Activated CD8-positive, alpha-beta T cell treated with anti-CD3 and anti-CD28 coated beads for 36 hours (primary cell): ENCODE measurements around the gene TGFB1. TPM values are rescaled to one million over a fixed set of nuclear protein-coding genes. Genes with fewer than 3 reads are reported as not detected.
"Not testable (repeated sequence)": the region's sequence is repeated elsewhere in the genome, so short reads cannot be mapped to it uniquely, and the experiment has no call there.

Source experiments
- ATAC-seq: fragments of 200-7000 bp; cut with Tn5 transposase; one replicate; pipeline ENCODE4 v1.10.0; 2021; ENCODE audit warnings: mild to moderate bottlenecking, moderate library complexity
- CTCF ChIA-PET: fragments of 350-600 bp; sonication (Branson Sonifier 250); formaldehyde crosslinking; loops from one replicate; lab custom pipeline; 2021; ENCODE audit warnings: antibody characterized with exemption; lab: Charles Lee
- POLR2A ChIA-PET: fragments of 350-600 bp; sonication (Branson Sonifier 250); formaldehyde crosslinking; loops from one replicate; lab custom pipeline; 2021; ENCODE audit warnings: antibody characterized with exemption; lab: Charles Lee
- DNase-seq: peaks from one replicate; pipeline ENCODE4 v3.0.0-alpha.2; 2020
- H3K27ac Mint-ChIP-seq: one replicate; pipeline ENCODE4 v1.8.0; 2021; ENCODE audit warnings: mild to moderate bottlenecking, mixed read lengths
- H3K27me3 Mint-ChIP-seq: one replicate; pipeline ENCODE4 v1.8.0; 2021; ENCODE audit warnings: mixed read lengths
- H3K36me3 Mint-ChIP-seq: one replicate; pipeline ENCODE4 v1.8.0; 2021; ENCODE audit warnings: low read depth, mixed read lengths
- H3K4me1 Mint-ChIP-seq: one replicate; pipeline ENCODE4 v1.8.0; 2021; ENCODE audit warnings: low read depth, mixed read lengths
- H3K4me3 Mint-ChIP-seq: one replicate; pipeline ENCODE4 v1.8.0; 2021; ENCODE audit warnings: mild to moderate bottlenecking, moderate library complexity, mixed read lengths
- H3K9me3 Mint-ChIP-seq: one replicate; pipeline ENCODE4 v1.8.0; 2021; ENCODE audit warnings: mixed read lengths
- intact Hi-C: fragments of 100-400 bp; cut with micrococcal nuclease; formaldehyde crosslinking; loops from one replicate; pipeline ENCODE4 v1.10.0; 2022
- total RNA-seq, 2 experiments: library from RNA; stranded (reverse); gene quantifications; one replicate each; pipeline ENCODE4 v1.2.3, GENCODE V29; 2021
- TF ChIP-seq, protein P1 (sequence below): fragments of 200-600 bp; IDR thresholded peaks from one replicate; pipeline ENCODE4 v1.8.0; 2022; ENCODE audit warnings: antibody characterized with exemption, mild to moderate bottlenecking

TGFB1 gene
- total RNA-seq, 2 experiments from 2014 or later = 112 to 123 TPM

DNA sequence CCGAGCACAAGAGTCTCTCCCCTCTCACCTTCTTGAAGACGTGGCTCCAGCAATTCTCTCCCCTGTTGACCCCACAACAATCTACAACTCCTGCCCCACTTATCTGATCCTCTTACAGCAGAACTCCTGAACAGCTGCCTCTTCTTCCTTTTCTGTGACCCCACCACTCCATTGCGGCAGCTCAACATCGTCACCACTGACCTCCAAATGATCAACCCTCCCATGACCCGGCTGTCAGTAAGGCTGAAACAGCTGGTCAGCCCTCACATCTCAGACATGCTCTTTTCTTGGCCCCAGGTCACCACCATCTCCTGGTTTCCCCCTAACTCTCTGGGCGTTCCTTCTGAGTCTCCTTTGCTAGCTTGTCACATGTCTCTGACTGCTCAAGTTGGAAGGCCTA, 41.6 kb upstream of the TGFB1 start:
- Mint-ChIP-seq H3K36me3 (peaks cover 16% of the 10 kb centered on the region), H3K27ac (peak overlapping the region; percentile 30), H3K9me3 (no peaks in the 10 kb centered on the region), H3K27me3 (no peaks in the 10 kb centered on the region), H3K4me3 (peak overlapping the region; percentile 96), H3K4me1 (peaks cover 30% of the 10 kb centered on the region)
- POLR2A ChIA-PET = interaction anchor here (0.6 to 1.1 kb wide), 2 partner anchors 13 to 87 kb away, joined by 3 read pairs; no protein-coding TSS in a partner anchor
- ATAC-seq (no peak), DNase-seq (no peak)
- TF ChIP-seq, protein P1, sequence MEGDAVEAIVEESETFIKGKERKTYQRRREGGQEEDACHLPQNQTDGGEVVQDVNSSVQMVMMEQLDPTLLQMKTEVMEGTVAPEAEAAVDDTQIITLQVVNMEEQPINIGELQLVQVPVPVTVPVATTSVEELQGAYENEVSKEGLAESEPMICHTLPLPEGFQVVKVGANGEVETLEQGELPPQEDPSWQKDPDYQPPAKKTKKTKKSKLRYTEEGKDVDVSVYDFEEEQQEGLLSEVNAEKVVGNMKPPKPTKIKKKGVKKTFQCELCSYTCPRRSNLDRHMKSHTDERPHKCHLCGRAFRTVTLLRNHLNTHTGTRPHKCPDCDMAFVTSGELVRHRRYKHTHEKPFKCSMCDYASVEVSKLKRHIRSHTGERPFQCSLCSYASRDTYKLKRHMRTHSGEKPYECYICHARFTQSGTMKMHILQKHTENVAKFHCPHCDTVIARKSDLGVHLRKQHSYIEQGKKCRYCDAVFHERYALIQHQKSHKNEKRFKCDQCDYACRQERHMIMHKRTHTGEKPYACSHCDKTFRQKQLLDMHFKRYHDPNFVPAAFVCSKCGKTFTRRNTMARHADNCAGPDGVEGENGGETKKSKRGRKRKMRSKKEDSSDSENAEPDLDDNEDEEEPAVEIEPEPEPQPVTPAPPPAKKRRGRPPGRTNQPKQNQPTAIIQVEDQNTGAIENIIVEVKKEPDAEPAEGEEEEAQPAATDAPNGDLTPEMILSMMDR = no peak
- intact Hi-C loops = loop anchor here (5.0 kb wide), 1 partner anchor 38 kb away; no protein-coding TSS in a partner anchor
- CTCF ChIA-PET = interaction anchor here (0.7 kb wide), 1 partner anchor 44 kb away, joined by 3 read pairs; the partner anchor contains the start of gene DMAC2

DNA sequence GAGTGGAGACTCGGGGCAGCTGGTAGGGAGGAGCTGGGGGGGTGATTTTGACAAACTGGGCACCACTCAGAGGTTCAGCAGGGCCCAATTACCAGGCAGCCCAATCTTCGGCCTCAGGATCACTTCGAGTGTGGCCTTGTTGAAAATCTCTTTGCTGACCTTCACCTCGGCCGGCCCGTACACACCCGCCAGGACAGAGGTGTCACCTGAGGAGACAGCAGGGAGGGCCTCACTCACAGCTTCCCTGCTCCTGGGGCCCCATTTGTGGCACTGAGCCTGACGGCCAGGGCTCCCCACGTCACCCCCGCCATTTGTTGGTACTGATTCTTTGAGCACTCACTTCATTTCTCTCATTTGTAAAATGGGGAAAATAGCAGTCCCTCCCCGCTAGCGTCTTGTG, 39.1 kb upstream of the TGFB1 start:
- Mint-ChIP-seq H3K36me3 (peaks cover 18% of the 10 kb centered on the region), H3K27ac (no peak overlapping the region), H3K4me3 (no peak overlapping the region), H3K4me1 (peaks cover 14% of the 10 kb centered on the region), H3K9me3 (no peaks in the 10 kb centered on the region), H3K27me3 (no peaks in the 10 kb centered on the region)
- ATAC-seq = no peak
- no peak for DNase-seq
- intact Hi-C loops = no loop called here
- POLR2A ChIA-PET = no interaction called here
- TF ChIP-seq, protein P1 = no peak
- CTCF ChIA-PET = interaction anchor here (1.9 kb wide), 1 partner anchor 29 kb away, joined by 6 read pairs; the partner anchor contains the start of gene B9D2

DNA sequence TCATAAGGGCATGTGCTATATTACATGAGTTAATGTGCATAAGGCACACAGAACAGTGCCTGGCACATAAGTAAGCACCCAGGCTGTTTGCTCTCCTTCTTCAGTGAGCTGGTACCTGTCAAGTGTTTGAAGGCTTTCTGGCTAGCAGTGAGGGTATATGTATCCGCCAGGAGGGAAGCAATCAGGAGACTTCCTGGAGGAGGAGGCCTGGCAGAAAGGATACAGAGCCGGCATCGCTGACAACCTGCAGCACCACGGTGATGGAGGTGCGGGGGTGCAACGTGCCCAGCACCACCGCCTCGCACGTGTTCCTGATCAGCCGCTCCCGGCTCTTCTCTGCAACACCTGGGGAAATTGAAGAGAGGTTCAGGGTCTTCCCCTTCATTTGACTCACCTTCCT, 37.9 kb upstream of the TGFB1 start:
- no peaks in the 10 kb centered on the region for H3K9me3 Mint-ChIP-seq
- ChIA-PET CTCF (no interaction called here), POLR2A (no interaction called here)
- intact Hi-C loops = no loop called here
- H3K4me1 Mint-ChIP-seq = peaks cover 14% of the 10 kb centered on the region
- ATAC-seq (no peak), DNase-seq (no peak)
- no peak overlapping the region for H3K27ac Mint-ChIP-seq
- peaks cover 18% of the 10 kb centered on the region for H3K36me3 Mint-ChIP-seq
- no peaks in the 10 kb centered on the region for H3K27me3 Mint-ChIP-seq
- H3K4me3 Mint-ChIP-seq = no peak overlapping the region
- TF ChIP-seq, protein P1 = no peak

DNA sequence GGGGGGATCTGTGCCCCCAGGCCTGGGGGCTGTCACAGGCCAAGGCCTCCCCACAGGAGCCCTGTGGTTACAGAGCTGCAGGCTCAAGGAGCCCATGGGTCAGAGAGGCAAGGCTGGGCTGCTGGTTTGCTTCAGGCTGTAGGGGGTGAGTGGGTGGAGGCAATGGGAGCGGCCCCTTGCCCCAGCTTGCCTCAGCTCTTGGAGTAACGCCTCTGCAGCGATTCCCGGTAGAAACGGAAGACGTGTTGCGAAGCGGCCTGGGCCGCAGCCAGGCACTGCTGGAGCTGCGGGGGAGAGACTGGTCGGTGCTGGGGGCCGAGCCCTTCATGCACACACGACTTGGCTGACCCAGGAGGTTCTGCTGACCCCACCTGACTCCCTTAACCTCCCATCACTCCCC, 32.7 kb upstream of the TGFB1 start:
- Mint-ChIP-seq H3K27me3 (no peaks in the 10 kb centered on the region), H3K36me3 (peaks cover 16% of the 10 kb centered on the region), H3K4me1 (no peaks in the 10 kb centered on the region), H3K9me3 (no peaks in the 10 kb centered on the region), H3K4me3 (no peak overlapping the region), H3K27ac (no peak overlapping the region)
- intact Hi-C loops = no loop called here
- ATAC-seq = no peak
- ChIA-PET POLR2A (interaction anchor here (2.4 kb wide), 1 partner anchor 9 kb away, joined by 11 read pairs; the partner anchor contains the start of gene TMEM91), CTCF (no interaction called here)
- DNase-seq = no peak
- TF ChIP-seq, protein P1 = no peak

DNA sequence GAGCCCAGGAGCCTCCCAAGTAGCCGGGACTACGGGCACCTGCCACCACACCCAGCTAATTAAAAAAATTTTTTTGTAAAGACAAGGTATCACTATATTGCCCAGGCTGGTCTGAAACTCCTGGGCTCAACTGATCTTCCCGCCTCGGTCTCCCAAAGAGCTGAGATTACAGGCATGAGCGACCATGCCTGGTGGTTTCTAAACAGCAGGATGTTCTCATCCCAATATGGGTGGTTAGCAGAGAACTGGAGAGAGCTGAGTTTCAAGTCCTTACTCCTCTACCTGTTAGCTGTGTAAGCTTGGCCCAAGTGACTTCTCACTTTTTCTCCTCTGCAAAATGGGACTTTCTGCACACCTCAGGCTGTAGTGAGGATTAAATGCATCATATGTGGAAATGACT, 30.6 kb upstream of the TGFB1 start:
- DNase-seq = no peak
- H3K27ac Mint-ChIP-seq = no peak overlapping the region
- H3K36me3 Mint-ChIP-seq = peaks cover 6% of the 10 kb centered on the region
- TF ChIP-seq, protein P1 = no peak
- no peaks in the 10 kb centered on the region for H3K9me3 Mint-ChIP-seq
- no peak for ATAC-seq
- intact Hi-C loops = no loop called here
- H3K27me3 Mint-ChIP-seq = no peaks in the 10 kb centered on the region
- ChIA-PET POLR2A (no interaction called here), CTCF (no interaction called here)
- H3K4me1 Mint-ChIP-seq = no peaks in the 10 kb centered on the region
- no peak overlapping the region for H3K4me3 Mint-ChIP-seq

DNA sequence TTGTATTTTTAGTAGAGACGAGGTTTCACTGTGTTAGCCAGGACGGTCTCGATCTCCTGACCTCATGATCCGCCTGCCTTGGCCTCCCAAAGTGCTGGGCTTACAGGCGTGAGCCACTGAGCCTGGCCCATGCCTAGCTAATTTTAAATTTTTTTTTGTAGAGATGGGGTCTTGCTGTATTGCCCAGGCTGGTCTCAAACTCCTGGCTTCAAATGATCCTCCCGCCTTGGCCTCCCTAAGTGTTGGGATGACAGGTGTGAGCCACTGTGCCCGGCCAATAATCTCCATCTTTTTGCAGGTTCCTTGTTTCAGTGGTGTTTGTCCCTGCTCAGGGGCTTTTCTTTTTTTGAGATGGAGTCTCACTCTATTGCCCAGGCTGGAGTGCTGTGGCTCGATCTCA, 27.8 kb upstream of the TGFB1 start:
- POLR2A ChIA-PET, DNase-seq, intact Hi-C loops: not testable (repeated sequence)

More for the DNA sequence above, 27.8 kb upstream of the TGFB1 start:
- H3K36me3 Mint-ChIP-seq, ATAC-seq, H3K9me3 Mint-ChIP-seq, H3K27ac Mint-ChIP-seq, H3K4me3 Mint-ChIP-seq, H3K27me3 Mint-ChIP-seq, CTCF ChIA-PET: not testable (repeated sequence)
- H3K4me1 Mint-ChIP-seq = peaks cover 16% of the 10 kb centered on the region
